Measurements from ENCODE around the gene LHPP. TPM values are rescaled to one million over a fixed set of nuclear protein-coding genes. Genes with fewer than 3 reads are reported as not detected.

Gene LHPP
- total RNA-seq, 2 donors from 2014 or later = 4.9 to 9.9 TPM

GRCh38 chr10:124462348-124462695, 699 bp downstream of the LHPP start:
- H3K27ac ChIP-seq = peak overlapping the region; percentile 83 to 93 (median 87)
- no peaks in the 10 kb centered on the region for H3K36me3 ChIP-seq (replicated peaks in 1 of 2; ENCODE audit: insufficient read depth in 1 of 2, low read depth in 2 of 2)
- no peaks in the 10 kb centered on the region for H3K9me3 ChIP-seq
- no peak for DNase-seq
- no peaks in the 10 kb centered on the region for H3K27me3 ChIP-seq
- intact Hi-C loops (cut with DNase I) = no loop called here
- H3K4me3 ChIP-seq = peak overlapping the region; percentile 23 to 66
- 78 to 81% methylated on average over 8 of the region's 8 CpGs for WGBS, 2 donors
- ATAC-seq = no peak
- no peak for TF ChIP-seq POLR2A (IDR thresholded peaks at IDR 0.05)
- TF ChIP-seq, protein P1, sequence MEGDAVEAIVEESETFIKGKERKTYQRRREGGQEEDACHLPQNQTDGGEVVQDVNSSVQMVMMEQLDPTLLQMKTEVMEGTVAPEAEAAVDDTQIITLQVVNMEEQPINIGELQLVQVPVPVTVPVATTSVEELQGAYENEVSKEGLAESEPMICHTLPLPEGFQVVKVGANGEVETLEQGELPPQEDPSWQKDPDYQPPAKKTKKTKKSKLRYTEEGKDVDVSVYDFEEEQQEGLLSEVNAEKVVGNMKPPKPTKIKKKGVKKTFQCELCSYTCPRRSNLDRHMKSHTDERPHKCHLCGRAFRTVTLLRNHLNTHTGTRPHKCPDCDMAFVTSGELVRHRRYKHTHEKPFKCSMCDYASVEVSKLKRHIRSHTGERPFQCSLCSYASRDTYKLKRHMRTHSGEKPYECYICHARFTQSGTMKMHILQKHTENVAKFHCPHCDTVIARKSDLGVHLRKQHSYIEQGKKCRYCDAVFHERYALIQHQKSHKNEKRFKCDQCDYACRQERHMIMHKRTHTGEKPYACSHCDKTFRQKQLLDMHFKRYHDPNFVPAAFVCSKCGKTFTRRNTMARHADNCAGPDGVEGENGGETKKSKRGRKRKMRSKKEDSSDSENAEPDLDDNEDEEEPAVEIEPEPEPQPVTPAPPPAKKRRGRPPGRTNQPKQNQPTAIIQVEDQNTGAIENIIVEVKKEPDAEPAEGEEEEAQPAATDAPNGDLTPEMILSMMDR (IDR thresholded peaks at IDR 0.05) = no peak
- H3K4me1 ChIP-seq = peaks cover 6% of the 10 kb centered on the region

DNA sequence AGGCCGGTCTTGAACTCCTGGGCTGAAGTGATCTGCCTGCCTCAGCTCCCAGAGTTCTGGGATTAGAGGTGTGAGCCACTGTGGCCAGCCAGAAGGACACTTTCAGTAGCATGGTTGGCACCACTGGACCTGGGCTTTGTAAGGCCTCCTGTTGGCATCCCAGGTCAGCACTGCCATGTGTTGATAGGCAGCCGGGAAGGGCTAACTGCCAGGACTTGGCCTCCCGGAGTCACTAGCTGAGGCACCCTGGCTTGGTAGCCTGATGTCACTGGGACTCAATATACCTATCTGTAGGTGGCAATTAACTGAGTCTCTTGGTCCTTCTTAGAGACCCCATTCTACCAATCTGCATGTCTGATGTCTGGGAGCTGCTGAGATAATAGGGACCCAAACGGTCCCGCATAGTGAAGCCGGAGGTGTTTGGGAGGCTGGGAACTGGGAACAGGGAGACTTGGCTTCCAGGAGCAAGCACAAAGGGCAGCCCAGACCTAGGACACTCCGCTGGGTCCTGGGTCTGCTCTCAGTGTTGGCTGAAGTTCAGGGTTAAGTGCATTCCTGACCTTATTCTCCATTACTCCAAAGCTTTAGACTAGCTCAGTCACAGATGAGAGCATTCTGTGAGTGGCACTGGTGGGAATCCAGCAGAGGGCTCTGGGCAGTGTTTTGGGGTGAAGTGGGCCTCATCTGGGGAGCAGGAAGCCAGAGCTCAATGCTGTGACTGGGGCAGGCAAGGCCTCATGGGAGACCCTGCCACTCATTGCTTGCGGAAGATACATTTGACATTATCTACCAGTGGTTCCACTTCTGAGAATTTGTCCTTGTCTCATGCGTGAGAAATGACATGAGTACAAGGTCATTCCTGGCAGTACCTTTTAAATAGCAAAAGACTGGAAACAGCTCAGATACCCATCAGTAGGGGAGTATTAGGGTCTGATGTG, 2.7 kb downstream of the LHPP start:
- no peak overlapping the region for H3K27ac ChIP-seq
- WGBS, 2 donors = 27 to 75% methylated on average over 3 to 9 of the region's 9 CpGs

DNA sequence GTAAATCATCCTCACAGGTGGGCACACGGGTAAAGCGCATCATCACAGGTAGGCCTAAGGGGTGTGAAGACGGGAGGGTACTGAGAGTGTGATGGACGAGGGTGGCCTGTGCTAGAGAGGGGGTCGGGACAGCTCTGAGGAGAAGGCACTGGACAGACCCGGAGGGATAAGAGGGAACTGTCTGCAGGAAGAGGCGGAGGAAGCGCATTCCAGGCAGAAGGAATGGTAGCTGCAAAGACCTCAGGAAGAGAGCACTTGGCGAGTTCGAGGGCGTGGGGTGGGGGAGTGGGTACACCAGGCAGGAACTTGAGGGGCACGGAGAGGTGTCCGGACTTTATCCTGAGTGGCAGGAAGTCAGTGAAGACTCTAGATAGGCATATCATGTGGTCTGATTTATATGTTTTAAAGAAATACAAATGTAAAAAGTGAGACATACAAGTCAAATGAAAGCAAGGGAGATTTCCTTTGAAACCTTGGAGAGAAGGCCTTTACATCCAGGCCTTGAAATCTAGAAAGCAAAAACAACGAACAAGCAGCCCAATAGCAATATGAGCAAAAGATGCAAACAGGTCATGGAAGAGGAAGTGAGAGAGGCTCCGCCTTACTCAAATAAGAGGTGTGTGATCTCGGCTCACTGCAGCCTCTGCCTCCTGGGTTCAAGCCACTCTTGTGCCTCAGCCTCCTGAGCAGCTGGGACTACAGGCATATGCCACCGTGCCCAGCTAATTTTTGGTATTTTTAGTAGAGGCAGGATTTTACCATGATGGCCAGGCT, 3.6 kb downstream of the LHPP start:
- Histone ChIP-seq H3K27me3 (no peaks in the 10 kb centered on the region), H3K9me3 (no peaks in the 10 kb centered on the region), H3K36me3 (replicated peaks in 1 of 2; ENCODE audit: insufficient read depth in 1 of 2, low read depth in 2 of 2) (no peaks in the 10 kb centered on the region), H3K27ac (no peak overlapping the region), H3K4me1 (no peaks in the 10 kb centered on the region), H3K4me3 (no peak overlapping the region)
- TF ChIP-seq POLR2A (IDR thresholded peaks at IDR 0.05) = no peak
- TF ChIP-seq, protein P1 (IDR thresholded peaks at IDR 0.05) = no peak
- intact Hi-C loops (cut with DNase I) = no loop called here
- DNase-seq = no peak
- ATAC-seq = no peak
- 79% methylated on average over 17 of the region's 17 CpGs for WGBS, 2 donors

More for the DNA sequence above, 2.7 kb downstream of the LHPP start:
- no peak for DNase-seq
- H3K36me3 ChIP-seq (replicated peaks in 1 of 2; ENCODE audit: insufficient read depth in 1 of 2, low read depth in 2 of 2) = no peaks in the 10 kb centered on the region
- H3K27me3 ChIP-seq = no peaks in the 10 kb centered on the region
- ATAC-seq = no peak
- H3K4me1 ChIP-seq = no peaks in the 10 kb centered on the region
- intact Hi-C loops (cut with DNase I) = no loop called here
- no peak overlapping the region for H3K4me3 ChIP-seq
- no peaks in the 10 kb centered on the region for H3K9me3 ChIP-seq
- TF ChIP-seq POLR2A (IDR thresholded peaks at IDR 0.05) = no peak

- Histone ChIP-seq H3K27ac (no peak overlapping the region), H3K4me3 (no peak overlapping the region), H3K4me1 (no peaks in the 10 kb centered on the region), H3K9me3 (no peaks in the 10 kb centered on the region), H3K27me3 (no peaks in the 10 kb centered on the region), H3K36me3 (replicated peaks in 1 of 2; ENCODE audit: insufficient read depth in 1 of 2, low read depth in 2 of 2) (no peaks in the 10 kb centered on the region)
- TF ChIP-seq, protein P1 (IDR thresholded peaks at IDR 0.05) = no peak
- TF ChIP-seq POLR2A (IDR thresholded peaks at IDR 0.05) = no peak
- intact Hi-C loops (cut with DNase I) = no loop called here
- no peak for DNase-seq
- no peak for ATAC-seq
- 39 to 53% methylated on average over 7 to 9 of the region's 9 CpGs for WGBS, 2 donors
Observed at GRCh38 chr10:124465777-124466488, 4.3 kb downstream of the LHPP start.

DNA sequence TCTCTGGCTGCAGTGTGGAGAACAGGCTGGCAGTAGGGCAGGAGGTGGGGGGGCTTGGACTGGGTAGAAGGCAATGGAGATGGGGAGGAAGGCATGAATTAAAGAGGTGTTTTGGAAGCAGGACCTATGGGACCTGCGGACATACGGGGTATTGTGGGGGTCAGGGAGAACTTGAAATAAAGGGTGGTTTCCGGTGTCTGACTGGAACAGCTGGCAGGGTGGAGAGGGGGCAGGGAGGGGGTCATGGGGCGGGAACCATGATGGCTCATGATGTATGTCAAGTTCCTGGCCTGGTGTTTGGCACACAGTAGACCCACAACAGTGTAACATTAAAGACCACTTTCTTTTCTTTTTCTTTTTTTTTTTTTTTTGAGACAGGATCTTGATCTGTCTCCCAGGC, 5.5 kb downstream of the LHPP start:
- WGBS, 2 donors = 91 to 93% methylated on average over 4 of the region's 4 CpGs
- Histone ChIP-seq H3K4me3 (no peak overlapping the region), H3K36me3 (replicated peaks in 1 of 2; ENCODE audit: insufficient read depth in 1 of 2, low read depth in 2 of 2) (no peaks in the 10 kb centered on the region), H3K4me1 (no peaks in the 10 kb centered on the region), H3K9me3 (no peaks in the 10 kb centered on the region), H3K27ac (no peak overlapping the region), H3K27me3 (no peaks in the 10 kb centered on the region)
- no peak for ATAC-seq
- DNase-seq = no peak
- TF ChIP-seq POLR2A (IDR thresholded peaks at IDR 0.05) = no peak
- TF ChIP-seq, protein P1 (IDR thresholded peaks at IDR 0.05) = no peak
- intact Hi-C loops (cut with DNase I) = no loop called here
